ENCODE measurements around the gene FANCE. TPM values are rescaled to one million over a fixed set of nuclear protein-coding genes. Genes with fewer than 3 reads are reported as not detected.
"Not testable (repeated sequence)": the region's sequence is repeated elsewhere in the genome, so short reads cannot be mapped to it uniquely, and the experiment has no call there.

Gene FANCE
- total RNA-seq, 1 donor from 2014 or later, result 18.3 TPM

- peak; percentile 87 for DNase-seq (ENCODE audit: low read depth)
Observed at GRCh38 chr6:35496841-35497570, 44.9 kb downstream of the FANCE start, which contains the start of gene TEAD3. Gene TEAD3 (minus strand): TSS chr6:35497079.

DNA sequence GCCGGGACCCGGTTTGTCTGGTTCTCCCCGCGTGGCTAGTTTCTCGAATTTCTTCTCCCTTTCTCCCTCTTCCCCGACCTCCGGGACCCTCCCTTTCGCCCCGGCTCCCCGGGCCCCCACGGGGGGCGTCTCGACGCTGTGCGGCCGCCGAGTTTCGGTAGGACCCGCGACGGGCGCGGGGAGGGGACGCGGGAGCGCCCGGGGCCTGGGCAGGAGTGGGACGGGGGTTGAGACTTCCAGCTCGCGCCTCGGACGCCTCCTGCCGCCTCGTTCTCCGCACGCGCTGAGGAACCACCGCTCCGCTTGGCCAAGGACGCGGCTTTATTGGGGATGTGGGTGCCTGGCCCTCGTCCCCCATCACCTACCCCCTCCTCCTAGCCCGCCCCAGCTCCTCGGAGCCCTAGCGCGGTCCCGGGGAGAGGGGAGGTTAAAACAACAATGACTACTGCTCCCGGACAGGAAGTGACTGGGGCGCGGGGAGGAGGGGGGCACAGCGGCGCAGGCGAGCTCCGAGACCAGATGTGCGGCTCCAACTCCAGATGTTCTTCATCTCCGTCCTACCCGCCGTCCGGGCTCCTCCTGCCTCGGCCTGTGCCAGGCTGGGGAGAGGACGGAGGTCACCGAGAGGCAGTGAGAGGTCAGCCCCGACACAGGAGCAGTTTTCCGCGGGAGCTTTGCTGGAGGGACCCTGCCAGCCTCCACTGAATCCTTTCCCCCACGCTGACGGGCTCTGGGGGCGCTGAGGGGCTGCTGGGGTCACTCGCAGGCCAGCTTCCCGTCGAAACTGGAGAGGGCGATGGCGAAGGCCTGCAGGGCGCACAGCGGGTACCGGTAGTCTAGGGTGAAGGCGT lies 45.7 kb downstream of the FANCE start:
- DNase-seq (ENCODE audit: low read depth), result peak; percentile 65

DNA sequence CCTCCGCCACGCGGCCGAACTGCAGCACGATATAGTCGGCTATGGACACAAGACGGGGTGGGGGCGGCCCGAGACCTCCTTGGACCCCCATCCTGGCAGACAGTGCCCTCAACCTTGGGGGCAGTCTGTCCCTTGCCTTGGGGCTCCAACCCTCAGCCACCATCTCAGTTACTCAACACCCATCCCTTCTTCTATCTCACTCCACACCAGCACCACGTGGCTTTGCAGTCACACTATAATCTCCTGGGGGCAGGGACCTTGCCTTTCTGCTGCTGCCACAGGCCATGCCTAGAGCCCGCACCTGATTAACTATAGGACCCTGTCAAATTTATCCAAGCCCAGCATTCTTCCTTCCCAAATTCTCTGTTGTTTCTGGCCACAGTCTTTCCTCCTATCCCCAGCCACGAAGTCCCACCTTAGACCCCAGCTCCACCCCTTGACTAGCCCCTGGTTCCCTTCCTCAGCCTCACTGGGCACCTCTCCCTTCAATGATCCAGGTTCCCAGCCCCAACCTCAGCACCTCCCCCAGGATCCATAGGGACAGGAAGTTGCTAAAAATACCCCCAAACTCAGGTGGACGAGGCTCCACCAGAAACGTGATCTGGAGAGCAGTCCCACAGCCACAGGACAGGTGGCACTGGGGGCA lies 46.4 kb downstream of the FANCE start:
- DNase-seq (ENCODE audit: low read depth), result no peak

GRCh38 chr6:35499372-35499771 lies 47.2 kb downstream of the FANCE start:
- DNase-seq (ENCODE audit: low read depth), result no peak

- peak; percentile 95 for DNase-seq (ENCODE audit: low read depth)
Observed at GRCh38 chr6:35500782-35501181, 48.6 kb downstream of the FANCE start.

GRCh38 chr6:35501784-35502183 lies 49.6 kb downstream of the FANCE start:
- DNase-seq (ENCODE audit: low read depth), result no peak

GRCh38 chr6:35503534-35503933 lies 51.4 kb downstream of the FANCE start:
- peak; percentile 92 for DNase-seq (ENCODE audit: low read depth)

DNA sequence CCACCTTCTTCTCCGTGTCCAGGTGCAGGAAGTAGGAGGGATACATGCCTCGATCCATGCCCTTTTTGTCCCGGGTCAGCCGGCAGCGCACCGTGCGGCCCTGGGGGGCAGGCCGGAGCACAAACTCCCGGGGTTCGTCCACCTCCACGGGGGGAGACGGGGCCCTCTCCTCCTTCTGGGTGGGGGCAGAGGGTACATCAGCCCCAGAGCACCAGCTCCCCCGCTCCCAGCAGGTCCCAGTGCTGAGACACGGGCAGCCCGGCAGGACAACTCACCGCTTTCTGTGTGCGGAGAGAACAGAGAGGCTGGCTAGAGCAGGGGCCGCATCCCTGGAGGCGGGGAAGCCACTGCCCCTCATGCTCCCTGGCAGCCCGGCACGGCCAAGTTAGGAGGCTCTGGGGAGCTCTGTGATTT lies 53.9 kb downstream of the FANCE start:
- DNase-seq (ENCODE audit: low read depth), result no peak

GRCh38 chr6:35506536-35506935 lies 54.4 kb downstream of the FANCE start:
- no peak for DNase-seq (ENCODE audit: low read depth)

- DNase-seq (ENCODE audit: low read depth), result no peak
Observed at GRCh38 chr6:35507221-35507620, 55.1 kb downstream of the FANCE start.

GRCh38 chr6:35508027-35508426 lies 55.9 kb downstream of the FANCE start:
- DNase-seq (ENCODE audit: low read depth), result no peak

GRCh38 chr6:35508542-35508941 lies 56.4 kb downstream of the FANCE start:
- no peak for DNase-seq (ENCODE audit: low read depth)

DNA sequence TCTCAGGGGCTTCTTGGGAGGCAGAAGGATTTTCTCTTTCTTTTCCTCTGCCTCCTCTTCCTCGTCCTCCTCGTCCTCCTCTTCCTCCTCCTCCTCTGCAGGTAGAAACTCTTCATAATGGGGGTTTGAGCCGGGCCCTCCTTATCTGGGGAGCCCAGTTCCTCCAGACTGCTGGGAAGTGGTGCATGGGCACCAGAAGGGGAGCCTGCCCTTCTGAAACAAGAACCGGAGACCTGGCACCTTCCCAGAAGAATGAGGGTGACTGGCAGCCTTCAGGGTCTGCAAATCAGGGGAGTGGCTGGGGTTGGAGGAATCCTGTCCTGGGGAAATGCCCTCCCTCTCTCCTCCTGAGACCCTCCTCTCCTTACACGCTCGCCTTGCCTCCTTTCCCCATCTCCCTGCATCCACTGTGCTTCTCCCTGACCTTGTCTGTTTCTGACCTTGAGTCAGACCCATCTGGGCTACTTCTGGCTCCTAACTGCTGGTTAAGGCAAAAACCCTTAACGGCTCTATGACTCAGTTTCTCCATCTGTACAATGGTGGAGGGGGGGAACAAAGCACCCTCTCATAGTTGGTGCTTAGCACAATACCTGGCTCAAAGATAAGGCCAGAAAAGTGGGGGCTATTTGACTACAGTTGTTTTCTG lies 58.9 kb downstream of the FANCE start:
- DNase-seq (ENCODE audit: low read depth), result no peak

- no peak for DNase-seq (ENCODE audit: low read depth)
Observed at GRCh38 chr6:35511562-35511941, 59.4 kb downstream of the FANCE start.

GRCh38 chr6:35512006-35512405 lies 59.9 kb downstream of the FANCE start:
- DNase-seq (ENCODE audit: low read depth), result no peak

- no peak for DNase-seq (ENCODE audit: low read depth)
Observed at GRCh38 chr6:35512740-35513139, 60.6 kb downstream of the FANCE start, which contains the start of gene TULP1. Gene TULP1 (minus strand): TSS chr6:35512896. CDS start chr6:35512858, 38 bp downstream.

GRCh38 chr6:35514587-35514986 lies 62.4 kb downstream of the FANCE start:
- no peak for DNase-seq (ENCODE audit: low read depth)

GRCh38 chr6:35515939-35516338 lies 63.8 kb downstream of the FANCE start:
- DNase-seq (ENCODE audit: low read depth), result not testable (repeated sequence)
